ENCODE results near the gene AFAP1L2.

Gene AFAP1L2

GRCh38 chr10:114285961-114286441, 118.3 kb downstream of the AFAP1L2 start:
- DNase-seq, result no peak

- DNase-seq, result no peak
These were observed 119.8 kb downstream of the AFAP1L2 start for GRCh38 chr10:114284346-114285071.

GRCh38 chr10:114283535-114284234, 120.6 kb downstream of the AFAP1L2 start:
- no peak for DNase-seq

GRCh38 chr10:114283091-114283490, 121.2 kb downstream of the AFAP1L2 start:
- DNase-seq, result no peak

DNA sequence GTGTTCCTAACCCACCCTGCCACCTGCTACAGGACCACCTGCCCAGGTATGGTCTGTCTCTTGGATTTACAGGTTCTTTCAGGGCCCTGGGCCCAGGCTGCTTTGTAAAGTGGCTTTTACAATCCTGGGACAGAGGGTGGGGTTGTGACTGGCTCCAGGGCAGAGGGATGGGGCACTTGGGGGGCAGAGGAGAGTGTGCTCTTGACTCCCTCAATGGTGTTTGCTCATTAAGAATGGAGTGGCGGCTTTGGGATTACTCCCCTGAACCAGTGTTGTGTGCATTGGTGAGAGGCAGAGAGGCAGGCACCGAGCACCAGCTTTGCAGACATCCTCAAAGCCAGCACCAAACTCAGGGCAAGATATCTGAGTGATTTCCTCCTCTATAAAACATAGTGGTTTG, 121.8 kb downstream of the AFAP1L2 start:
- no peak for DNase-seq

DNA sequence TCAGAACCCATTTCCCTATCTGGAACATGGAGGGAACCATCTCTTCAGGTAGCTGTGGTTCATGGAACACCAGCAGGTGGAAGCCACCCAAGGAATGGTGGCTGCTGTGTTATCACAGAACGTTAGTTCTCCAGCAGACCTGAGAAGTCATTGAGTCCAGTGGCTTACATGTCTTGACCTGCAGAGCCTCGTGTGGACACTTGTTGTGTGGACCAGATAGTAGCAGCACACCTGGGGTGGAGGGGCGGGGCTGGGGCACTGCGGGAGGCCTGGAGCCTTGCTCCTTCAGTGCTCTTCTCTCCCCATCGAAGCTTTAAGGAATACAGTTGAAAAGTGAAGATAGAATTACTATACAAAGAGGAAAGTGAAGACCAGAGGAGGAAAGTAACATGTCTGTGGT, 122.8 kb downstream of the AFAP1L2 start:
- no peak for DNase-seq

DNA sequence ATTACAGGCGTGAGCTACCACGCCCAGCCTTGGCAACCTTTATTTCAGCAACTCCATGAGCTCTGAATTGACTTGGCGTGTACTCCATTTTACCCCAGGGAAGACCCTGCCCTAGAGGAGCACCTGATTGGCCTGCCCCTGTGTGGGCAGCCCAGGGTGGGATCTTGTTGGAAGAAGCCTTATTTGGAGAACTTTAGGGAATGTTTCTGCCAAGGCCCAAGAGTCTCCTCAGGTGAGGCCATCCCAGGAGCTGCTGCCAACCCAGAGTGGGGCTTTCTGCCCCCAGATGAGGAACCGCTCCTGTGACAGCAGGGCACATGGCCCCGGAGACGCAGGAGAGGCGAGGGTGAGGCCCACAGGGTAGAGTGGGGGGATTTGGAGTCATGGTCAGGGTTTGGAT, 123.3 kb downstream of the AFAP1L2 start:
- DNase-seq, result no peak

DNA sequence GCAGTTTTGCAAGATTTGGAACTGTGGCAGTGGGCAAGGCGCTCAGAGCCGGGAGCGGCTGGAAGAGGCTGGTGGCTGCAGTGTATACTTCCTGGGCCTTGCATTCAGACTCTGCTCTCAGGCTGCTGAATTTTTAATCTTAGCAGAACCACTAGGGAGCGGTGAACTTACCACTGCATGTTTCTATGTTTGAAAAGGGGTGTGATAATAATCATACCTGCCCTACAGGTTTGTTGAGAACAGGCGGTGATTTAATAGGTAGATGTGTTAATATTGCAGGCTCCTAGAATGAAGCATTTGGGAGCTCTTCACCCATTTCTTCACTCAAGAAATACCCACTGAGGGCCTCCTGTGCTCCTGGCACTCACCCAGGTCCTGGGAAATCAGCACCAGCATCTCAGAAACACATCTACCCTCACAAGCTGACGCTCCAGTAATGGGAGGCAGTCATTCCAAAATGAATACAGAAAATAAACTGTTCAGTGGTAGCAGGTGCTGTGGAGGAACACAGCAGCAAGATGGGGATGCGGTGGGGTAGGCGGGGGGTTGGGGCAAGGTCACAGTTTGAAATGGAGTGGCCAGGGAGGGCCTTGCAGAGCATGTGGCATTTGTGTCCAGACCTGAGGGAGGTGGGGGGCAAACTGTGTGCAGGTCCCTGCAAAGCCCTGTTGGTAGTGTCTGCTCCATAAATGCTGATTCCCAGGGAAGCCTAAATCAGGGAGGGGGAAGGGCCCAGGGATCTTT, 124.2 kb downstream of the AFAP1L2 start:
- DNase-seq, result no peak

- DNase-seq, result no peak
These were observed 125.0 kb downstream of the AFAP1L2 start for GRCh38 chr10:114279289-114279688.

DNA sequence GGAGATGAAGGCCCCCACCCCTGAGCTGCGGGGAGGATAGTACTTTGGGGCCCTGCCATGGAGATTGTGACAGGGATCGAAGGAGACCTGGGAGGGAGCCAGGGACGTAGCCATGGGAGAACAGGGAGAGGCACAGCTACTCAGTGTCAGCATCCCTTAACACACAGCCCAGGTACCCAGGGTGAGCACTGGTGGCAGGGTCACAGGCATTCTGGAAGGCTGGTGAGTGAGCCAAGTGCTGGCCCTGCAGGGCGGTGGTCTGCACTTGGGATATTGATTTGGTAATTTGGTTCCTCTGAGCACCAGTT, 125.5 kb downstream of the AFAP1L2 start:
- no peak for DNase-seq

GRCh38 chr10:114278140-114278883, 126.0 kb downstream of the AFAP1L2 start:
- no peak for DNase-seq

GRCh38 chr10:114276671-114277070, 127.6 kb downstream of the AFAP1L2 start:
- DNase-seq, result no peak

DNA sequence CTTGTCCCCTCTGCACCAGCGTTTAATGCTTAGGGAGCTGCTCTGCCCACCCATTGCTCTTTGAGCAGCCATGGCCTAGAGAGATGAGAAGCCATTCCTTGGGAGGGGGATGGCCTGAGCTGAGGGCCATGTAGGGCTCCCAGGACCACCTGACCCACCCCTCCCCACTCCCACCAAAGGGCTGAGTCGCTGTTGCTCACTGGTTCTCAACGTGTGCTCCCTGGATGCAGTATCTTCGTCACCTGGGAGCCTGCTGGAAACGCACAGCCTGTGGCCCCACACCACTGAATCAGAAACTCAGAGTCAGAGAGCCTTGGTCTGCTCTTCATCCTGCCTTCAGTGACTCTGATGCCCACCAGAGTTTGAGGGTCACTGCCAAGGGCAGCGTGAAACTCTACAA, 128.2 kb downstream of the AFAP1L2 start:
- DNase-seq, result no peak

GRCh38 chr10:114274616-114275453, 129.5 kb downstream of the AFAP1L2 start:
- DNase-seq, result no peak

- DNase-seq, result no peak
These were observed 130.4 kb downstream of the AFAP1L2 start for GRCh38 chr10:114273910-114274309.

DNA sequence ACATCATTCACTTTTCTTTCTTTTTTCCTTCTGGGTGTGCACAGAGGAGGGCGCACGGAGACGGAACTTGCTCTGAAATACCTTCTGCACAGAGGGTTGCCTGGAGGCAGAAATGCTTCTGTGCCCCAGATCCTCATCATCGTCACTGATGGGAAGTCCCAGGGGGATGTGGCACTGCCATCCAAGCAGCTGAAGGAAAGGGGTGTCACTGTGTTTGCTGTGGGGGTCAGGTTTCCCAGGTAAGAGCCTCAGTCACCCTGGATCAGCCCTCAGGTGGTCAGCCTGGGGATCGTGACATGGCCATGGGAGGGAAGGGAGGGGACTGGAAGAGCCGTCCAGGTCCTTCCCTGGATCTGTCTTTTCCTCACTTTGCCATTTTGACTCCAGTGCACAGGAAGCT, 131.6 kb downstream of the AFAP1L2 start:
- no peak for DNase-seq

DNA sequence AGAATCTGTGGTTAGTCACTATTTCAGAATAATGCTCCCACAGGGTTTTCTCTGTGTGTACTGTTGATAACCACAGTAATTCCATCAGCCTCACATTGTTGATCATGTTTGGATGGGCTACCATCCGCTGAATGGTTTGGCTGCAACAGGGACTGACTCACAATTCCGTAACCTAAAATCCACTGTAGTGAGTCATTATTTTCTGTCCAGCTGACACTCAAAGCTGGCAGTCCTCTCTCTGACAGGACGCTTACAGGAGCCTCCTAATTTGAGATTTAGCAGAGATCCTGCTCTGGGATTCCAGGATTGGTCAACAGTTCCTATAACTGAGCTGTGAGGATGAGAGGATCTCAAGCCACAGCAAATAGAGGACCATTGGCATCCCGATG, 132.5 kb downstream of the AFAP1L2 start:
- DNase-seq, result no peak

- no peak for DNase-seq
These were observed 133.1 kb downstream of the AFAP1L2 start for GRCh38 chr10:114271075-114271778.

- no peak for DNase-seq
These were observed 137.8 kb downstream of the AFAP1L2 start for GRCh38 chr10:114266521-114266920.

GRCh38 chr10:114265392-114266053, 138.8 kb downstream of the AFAP1L2 start:
- no peak for DNase-seq

DNA sequence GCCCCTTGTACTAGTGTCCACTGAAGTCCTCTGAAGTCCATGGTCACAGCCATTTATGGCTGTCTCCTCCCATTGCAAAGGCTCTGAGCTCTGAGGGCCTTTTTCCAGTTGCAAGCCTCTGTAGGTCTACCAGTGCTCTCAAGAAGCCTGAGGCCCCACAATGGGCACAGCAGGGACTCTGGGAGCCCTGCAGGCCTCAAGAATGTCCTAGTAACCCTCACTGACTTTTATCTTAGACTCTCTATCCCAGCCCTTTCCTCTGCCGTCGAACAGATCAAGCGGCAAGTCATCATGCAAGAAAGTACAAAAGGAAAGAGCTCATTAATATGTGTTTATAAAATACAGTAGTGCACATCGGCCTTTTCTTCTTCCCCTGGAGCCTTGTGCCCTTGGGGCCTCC, 141.8 kb downstream of the AFAP1L2 start:
- DNase-seq, result no peak

Measured in inflammatory macrophage (primary cell).